ENCODE measurements around the gene NUDT16.

NUDT16 gene

DNA sequence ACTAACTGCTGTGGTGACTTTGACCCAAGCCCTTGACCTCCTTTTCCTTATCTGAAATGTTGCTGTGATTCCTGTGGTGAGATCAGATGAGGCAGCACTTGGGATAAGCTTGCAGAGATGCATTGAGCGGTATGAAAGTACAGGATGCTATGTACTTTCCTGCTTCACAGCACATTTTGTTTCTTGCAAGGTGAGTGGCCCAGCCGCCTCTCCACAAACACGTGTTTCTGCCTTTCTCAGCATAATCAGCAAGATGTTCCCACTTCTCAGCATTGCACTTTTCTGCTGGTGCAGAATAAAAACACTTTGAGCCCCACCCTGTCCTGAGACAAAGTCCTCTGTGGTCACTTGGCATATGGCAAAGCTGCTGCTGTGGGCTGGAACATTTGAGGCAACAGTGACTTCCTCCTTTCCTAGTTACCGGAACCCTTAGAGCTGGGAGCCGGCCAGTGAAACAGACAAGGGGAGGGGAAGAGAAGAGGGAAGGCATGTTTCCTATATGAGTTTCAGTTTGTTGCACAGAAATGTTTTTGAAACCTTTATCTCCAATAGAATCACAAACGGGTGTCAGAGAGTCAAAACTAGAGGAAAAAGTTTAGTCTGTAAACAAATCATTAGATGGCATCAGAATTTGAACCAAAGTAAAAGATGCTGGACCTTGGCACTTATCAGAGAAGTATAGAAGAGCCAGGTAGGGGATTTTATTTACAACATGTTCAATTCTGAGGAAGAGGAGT, 5.0 kb downstream of the NUDT16 start:
- peak; percentile 51 for DNase-seq (ENCODE audit: low spot score)

DNA sequence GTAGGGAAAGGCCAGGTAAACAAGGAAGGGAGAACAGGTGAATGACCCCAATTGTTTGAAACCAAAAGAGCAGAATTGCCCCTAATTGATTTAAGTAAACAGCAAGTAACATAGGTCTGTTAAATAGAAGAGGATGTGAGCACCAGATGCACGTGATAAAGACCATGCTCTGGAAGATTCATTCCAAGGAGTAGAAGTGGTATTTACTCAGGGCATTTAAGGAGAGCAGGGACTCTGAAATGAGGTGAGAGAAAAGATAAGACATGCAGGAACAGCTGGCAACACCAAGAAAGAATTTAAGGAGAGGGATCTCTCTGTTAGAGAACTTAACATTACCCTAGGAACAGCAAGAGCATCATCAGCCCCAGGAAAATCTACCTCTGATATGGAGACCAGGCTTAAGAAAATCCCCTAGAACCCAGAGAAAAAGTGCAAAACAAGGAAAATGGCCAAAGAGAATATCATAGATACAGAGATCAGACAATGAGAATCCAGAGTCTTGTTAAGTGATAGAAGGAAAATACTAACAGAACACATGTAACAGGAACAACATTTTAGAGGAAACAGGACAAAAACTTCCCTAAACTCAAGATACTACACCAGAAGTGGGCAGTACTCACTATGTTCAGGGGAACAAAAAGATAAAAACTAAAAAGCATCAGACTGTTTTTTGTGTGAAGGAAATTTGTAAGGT, 6.4 kb downstream of the NUDT16 start:
- no peak for DNase-seq (ENCODE audit: low spot score)

DNA sequence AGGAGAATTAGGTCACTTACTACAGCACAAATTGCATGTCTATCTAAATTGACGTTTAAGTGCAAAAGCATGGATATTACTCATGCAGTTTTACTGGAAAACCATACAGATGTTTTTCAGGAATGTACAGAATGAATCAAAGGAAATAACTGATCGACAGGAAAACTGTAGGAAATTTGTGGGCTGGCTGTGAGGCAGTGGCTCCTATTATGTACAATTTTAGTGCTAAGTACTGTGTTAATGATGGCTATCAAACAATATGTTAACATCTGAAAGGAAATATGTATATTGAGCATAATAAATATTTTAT, 6.9 kb downstream of the NUDT16 start:
- no peak for DNase-seq (ENCODE audit: low spot score)

DNA sequence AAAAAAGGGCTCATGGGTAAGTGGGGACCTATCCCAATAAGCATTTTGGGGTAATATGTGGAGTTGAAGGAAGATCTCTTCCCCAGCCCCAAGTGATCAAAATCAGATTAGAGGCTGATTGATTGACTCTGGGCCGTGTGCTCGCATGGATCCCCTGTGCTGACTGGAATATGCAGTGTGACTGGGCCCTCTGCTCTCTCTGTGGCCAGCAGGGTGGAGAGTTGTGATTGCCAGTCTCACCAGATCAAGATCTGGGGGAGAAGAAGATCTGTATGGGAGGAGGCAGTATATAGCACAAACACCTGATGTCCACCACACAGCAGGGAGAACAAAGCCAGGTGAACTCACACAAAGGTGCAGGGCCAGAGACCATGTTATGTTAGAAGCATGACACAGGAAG, 8.8 kb downstream of the NUDT16 start:
- DNase-seq (ENCODE audit: low spot score) = no peak

DNA sequence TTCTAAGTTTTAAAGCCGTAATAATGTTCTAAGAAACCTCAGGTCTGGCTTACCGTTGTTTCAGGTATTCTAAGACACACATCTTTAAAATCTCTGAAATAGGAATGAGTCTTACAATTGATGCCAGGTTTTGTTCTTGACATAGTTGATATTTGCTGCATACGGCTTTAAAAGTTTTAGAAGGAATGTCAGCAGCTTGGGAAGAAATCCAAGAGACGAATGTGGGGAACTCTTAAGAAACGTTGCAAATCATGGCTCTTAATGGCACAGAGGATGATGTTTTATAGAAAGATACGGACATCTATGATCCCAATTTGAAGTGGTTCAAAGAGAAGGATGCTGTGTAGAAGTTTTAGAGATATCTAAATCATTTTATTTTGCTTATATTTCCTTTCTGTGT, 11.5 kb downstream of the NUDT16 start:
- no peak for DNase-seq (ENCODE audit: low spot score)

DNA sequence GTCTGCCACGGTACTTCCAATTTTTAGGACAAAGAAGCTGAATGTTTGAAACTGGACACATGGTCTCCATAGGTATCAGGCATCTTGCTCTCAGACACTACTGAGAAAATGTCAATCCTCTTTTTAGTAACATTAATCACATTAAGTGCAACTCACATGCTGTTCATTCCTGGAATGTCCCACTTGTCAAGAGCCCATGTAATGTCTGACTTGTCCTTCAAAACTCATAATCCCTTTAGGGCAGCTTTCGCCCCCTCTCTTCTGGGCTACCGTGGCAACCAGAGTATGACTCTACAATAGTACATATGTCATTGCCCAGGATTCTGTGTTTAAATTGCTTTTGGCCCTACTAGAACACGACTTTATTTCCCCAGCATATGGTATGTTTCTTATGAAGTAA, 12.3 kb downstream of the NUDT16 start:
- no peak for DNase-seq (ENCODE audit: low spot score)

DNA sequence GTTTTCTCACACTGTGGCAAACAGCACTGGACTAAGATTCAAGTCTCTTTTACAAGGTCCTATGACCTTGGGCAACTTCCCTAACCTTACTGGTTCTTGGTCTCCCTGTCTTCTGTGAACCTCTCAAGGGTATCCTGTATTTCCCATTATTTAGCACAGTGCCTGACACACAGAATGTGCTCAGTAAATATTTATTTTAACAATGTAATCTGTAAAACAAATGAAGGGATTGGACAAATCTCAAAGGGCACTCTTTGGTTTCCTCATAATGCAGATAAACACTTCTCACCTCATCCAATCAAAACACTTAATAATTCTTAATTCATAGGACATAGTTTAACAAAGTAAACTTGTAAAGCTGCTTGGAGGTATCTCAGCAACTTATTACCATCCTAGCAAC, 12.8 kb downstream of the NUDT16 start:
- DNase-seq (ENCODE audit: low spot score) = no peak

DNA sequence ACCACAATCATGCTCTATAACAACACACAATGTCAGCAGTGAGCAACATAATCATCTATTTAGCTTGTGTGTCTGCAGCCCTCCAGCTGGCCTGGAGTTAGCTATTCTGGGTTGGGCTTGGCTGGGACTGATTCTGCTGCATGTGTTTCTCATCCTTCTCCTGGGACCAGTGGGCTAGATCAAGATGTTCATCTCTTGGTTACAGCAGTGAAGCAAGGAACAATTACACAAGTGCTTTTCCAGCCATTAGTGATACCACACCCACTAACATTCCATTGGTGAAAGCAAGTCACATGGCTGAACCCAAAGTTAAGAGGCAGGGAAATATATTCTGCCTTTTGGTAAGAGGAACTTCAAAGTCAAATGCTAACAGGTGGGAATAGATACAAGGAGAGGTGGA, 14.6 kb downstream of the NUDT16 start:
- DNase-seq (ENCODE audit: low spot score) = no peak

DNA sequence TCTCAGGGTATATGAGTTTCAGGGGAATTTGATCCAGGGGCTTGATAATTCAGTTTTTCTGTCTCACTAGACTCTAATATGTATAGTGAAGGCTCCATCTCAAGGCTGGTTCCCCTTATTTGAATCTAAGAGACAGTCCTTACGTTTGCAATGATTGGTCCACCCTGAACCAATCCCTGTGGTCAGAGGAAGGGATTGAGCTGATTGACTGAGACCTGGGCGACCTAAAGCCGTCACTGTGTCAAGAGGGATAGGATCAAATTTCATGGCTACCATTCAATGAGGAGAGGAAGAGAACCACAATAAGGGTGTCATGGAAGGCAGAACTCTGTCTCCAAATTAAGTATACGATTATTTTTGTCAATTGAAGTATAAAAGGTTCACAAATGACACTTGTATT, 16.3 kb downstream of the NUDT16 start:
- no peak for DNase-seq (ENCODE audit: low spot score)

DNA sequence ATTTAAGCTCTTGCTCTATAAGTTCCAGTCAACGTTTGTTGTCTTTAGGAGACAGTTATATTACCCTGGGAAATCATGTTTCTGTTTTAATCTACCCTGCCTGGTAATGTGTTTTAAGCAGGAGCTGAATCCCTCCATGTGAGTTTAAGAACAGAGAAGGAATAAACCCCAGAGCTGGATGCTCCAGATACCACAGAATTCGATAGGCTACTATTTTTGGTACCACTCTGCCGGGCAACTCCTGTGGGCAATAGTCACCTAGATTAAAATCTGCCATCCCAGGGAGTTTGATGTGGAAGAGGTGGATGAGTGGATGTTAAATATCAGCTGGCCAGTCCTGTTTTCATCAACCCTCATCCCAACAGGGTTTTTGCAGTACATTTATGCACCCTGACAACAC, 20.4 kb downstream of the NUDT16 start:
- DNase-seq (ENCODE audit: low spot score) = no peak

DNA sequence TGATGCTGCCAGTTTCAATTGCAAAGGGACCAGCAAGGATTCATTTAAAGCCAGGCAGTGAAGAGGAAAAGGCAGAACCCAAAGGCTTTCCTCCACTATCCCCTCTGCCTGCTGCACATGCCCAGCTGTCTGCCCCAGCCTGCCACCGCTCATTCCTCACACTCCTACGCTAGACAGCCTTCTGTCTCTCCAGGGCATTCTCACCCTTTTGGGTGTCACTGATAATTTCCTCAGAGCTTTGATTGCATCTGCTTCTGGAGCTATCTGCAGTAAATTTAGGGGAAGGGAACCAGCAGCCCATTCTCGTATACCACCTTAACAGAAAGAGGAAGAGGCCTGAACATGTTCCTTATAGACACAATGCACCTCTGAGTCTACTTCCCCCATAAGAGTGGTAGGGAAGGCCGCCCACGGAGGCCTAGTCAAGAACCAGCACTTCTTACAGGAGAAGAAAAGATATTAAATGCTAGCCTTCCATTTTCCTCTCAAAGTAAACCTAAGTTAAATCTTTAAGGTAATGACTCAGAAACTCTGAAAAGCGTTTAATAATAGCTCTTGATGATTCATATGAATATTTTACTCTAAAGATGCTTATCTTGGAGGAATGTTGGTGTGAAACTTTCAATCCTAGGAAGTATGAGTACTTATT, 20.9 kb downstream of the NUDT16 start:
- DNase-seq (ENCODE audit: low spot score) = peak; percentile 73

DNA sequence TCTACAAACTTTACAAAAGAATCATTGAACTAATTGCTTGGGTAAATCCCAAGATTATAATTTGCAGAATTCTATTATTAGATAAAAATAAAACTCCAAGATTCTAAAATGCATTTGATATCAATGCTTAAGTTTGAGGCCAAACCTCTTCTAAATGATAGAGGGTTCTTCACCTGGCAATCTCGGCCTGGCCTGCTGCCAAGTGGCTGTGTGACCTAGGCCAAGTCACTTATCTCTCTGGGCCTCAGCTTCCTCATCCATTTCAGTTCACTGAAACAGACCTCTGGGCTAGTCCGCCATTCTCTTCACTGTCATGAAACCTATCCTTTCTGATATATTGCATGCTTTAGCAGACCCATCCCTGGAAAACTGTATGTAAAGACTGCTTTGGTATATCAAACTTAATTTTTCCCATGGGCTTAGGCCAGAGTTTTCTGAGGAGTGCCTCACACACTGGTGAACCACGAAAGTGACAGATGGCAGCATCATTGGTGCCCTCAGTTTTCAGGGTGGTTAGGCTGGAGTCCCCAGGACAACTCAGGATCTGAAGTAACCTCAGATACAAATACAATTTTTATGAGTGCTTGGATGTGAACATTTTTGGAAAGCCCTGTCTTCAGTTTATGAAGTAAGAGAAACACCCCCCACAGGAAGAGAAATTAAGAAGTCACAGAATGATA, 21.8 kb downstream of the NUDT16 start:
- DNase-seq (ENCODE audit: low spot score) = no peak

DNA sequence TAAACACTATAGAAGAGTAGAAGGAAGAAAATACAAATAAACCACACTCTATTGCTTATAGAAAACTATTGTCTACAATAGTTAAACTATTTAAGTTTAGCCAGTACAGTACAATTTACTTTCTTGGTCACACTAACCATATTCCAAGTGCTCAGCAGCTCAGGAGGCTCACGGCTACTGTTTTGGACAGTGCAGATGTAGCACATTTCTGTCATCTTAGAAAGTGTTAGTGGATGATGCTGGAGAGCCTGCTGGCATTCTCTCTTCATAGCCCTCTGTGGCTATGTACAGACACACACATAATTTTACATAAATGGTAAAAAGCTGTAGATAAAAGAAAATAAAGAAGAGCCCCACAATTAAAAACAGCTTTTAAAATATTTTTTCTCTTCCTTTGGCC, 23.8 kb downstream of the NUDT16 start:
- DNase-seq (ENCODE audit: low spot score) = no peak

DNA sequence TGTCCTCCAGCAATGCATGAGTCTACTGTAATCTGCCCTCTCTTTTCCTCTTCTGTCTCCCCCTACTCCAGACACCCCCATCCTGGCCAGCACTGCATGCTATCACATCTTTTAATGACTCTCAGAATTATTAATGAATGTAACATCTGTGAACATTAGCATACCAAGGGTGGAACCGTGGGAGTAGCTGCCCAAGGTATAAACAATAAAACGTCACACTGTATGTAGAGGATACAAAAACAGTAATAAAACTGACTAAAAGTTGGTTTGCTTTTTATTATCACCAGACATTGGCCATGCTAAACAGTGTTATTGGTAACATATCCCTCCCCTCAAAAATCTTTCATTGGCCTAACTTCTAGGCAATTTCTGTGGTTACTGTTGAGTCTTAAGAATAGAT, 24.7 kb downstream of the NUDT16 start:
- DNase-seq (ENCODE audit: low spot score) = no peak

DNA sequence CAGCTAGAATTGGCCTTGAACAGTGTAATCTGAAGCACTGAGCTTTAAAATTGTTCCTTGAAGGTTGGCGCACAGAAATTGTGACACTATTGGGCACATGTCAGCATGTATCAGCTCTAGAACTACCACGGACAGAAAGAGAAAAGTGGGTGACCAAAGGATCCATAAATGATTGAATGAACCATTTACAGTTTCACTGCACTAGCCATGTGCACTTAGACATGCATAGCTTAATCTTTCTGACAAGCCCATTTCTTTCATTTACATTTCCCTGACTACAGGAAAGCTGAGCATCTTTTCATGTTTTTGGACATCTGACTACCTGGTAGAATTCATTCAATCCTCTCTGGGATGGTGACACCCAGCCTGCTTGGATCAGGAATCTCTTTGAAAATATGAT, 36.2 kb downstream of the NUDT16 start:
- DNase-seq (ENCODE audit: low spot score) = no peak

DNA sequence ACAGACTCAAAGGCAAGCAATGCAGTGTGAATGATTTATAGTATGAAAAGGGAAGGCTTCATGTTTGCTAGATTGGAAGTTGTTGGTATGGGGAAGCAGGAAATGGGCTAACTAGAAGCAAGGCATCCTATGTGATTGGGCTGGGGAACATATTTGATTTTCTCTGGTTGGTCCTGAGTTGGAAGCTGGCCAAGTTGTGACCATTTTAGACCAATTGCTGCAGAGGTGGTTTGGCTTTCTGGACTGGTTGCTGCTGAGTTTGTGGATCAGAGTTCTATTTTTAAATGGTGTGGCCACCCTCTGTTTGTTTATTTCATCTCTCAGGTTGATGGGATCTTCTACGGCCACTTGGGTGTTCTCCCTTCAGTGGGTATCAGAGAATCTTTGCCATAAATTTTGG, 39.7 kb downstream of the NUDT16 start:
- DNase-seq (ENCODE audit: low spot score) = no peak

DNA sequence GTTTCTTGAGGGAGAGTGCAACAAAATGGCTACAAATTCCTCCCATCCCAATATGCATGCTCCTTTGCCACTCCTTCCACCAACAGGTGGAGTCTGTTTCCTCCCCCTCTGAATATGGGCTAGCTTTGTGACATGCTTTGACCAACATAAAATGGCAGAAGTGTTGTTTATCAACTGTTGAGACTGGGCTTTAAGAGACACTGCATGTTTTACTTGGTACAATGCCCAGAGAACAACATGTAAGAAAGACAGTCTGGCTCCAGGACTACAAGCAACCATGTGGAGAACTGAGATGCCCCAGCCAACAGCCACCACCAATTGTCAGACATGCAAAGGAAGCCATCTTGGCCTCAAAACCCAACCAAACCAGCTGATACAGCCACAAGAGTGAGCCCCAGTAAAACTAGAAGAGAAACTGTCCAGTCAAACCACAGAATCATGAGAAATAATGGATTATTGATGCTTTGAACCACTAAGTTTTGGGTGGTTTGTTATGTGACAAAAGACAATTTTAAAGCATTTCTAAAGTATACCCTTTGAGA, 40.5 kb downstream of the NUDT16 start:
- no peak for DNase-seq (ENCODE audit: low spot score)

DNA sequence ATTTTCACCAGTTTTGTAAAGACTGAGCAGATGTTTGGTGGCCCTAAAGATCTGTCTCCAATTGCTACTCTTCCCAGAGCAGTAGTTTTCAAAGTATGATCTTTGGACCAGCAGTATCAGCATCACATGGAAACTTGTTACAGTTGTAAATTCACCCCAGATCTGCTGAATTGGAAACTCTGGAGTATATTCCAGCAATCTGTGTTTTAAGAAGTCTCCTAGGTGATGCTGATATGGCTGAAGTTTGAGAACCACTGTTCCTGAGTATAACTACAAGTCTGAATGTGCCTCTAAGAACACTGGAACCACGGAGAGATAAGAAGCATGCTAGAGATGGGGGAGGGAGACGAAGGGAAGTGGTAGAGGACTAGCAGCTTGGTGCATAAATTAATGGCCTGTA, 45.7 kb downstream of the NUDT16 start:
- no peak for DNase-seq (ENCODE audit: low spot score)

DNA sequence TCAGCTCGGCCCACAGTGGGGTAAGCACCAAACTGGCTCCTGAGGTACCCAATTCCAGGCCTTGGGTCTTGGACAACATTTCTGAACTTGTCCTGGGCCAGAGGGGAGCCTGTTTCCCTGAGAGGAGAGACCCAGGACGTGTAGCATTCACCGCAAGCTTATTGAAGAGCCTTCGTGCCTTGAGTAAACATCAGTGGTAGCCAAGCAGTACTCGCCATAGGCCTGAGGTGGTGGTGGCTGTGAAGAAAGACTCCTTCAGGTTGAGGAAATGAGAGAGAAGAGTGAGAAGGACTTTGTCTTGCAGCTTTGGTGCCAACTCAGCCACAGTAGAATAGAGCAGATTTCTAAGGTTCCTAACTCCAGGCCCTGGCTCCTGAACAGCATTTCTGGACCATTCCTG, 50.2 kb downstream of the NUDT16 start:
- DNase-seq (ENCODE audit: low spot score) = no peak

DNA sequence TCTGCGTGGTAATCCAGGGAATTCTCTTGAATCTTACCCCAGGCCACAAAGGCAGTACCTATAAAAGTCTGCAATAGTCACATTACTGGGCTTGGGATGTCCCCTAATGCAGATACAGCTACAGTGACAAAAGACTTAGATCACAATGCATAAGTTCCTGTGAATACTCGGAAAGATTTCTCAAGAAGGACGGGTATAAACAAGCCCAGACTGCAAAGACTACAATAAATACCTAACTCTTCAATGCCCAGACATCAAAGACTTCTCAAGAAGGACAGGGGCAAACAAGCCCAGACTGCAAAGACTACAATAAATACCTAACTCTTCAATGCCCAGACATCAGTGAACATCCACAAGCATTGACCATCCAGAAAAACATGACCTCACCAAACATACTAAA, 50.9 kb downstream of the NUDT16 start:
- DNase-seq (ENCODE audit: low spot score) = no peak

DNA sequence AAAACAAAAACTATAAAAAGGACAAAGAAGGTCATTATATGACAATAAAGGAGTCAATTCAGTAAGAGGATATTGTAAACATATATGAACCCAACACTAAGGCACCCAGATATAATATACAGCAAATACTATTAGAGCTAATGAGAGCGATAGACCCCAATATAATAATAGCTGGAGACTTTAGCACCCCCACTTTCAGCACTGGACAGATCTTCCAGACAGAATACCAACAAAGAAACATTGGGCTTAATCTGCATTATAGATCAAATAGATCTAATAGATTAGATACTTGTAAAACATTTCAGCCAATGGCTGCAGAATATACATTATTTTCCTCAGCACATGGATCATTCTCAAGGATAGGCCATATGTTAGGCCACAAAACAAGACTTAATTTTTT, 53.4 kb downstream of the NUDT16 start:
- DNase-seq (ENCODE audit: low spot score) = no peak

Data from putamen (tissue), 1 donor.